HL-60/S4 treated with retinoic acid at 250 ng/mL for 4 days and 3 days (cell line): ENCODE measurements around the gene LAMC3.
"Not testable (repeated sequence)": the region's sequence is repeated elsewhere in the genome, so short reads cannot be mapped to it uniquely, and the experiment has no call there.

Experiments
- in situ Hi-C: fragments of 300-500 bp; cut with MboI; formaldehyde crosslinking; loops from 2 replicates; pipeline ENCODE4 v1.7.0; 2022; ENCODE audit warnings: low sequenced_read_pairs

Gene LAMC3

GRCh38 chr9:131095666-131096268 lies 86.8 kb downstream of the LAMC3 start:
- in situ Hi-C loops: no loop called here

GRCh38 chr9:131096269-131097125 lies 87.5 kb downstream of the LAMC3 start, which contains the start of gene AIF1L:
Gene AIF1L, plus strand, starts transcription at chr9:131096531. Its CDS starts 99 bp downstream, at chr9:131096630.
- in situ Hi-C loops: no loop called here

GRCh38 chr9:131097126-131097947 lies 88.4 kb downstream of the LAMC3 start:
- in situ Hi-C loops: no loop called here

- in situ Hi-C loops: no loop called here
Observed at GRCh38 chr9:131097948-131098278, 88.9 kb downstream of the LAMC3 start.

GRCh38 chr9:131098391-131099101 lies 89.6 kb downstream of the LAMC3 start:
- in situ Hi-C loops: no loop called here

- in situ Hi-C loops: no loop called here
Observed at GRCh38 chr9:131099102-131099606, 90.2 kb downstream of the LAMC3 start.

GRCh38 chr9:131099845-131100244 lies 90.9 kb downstream of the LAMC3 start:
- in situ Hi-C loops: not testable (repeated sequence)

- in situ Hi-C loops: no loop called here
Observed at GRCh38 chr9:131100445-131100844, 91.5 kb downstream of the LAMC3 start.

- in situ Hi-C loops: no loop called here
Observed at GRCh38 chr9:131101207-131101964, 92.4 kb downstream of the LAMC3 start.

- in situ Hi-C loops: no loop called here
Observed at GRCh38 chr9:131103024-131103423, 94.0 kb downstream of the LAMC3 start.

- in situ Hi-C loops: no loop called here
Observed at GRCh38 chr9:131103535-131103934, 94.6 kb downstream of the LAMC3 start.

- in situ Hi-C loops: no loop called here
Observed at GRCh38 chr9:131104016-131104740, 95.2 kb downstream of the LAMC3 start.

- in situ Hi-C loops: no loop called here
Observed at GRCh38 chr9:131105952-131106351, 97.0 kb downstream of the LAMC3 start.

GRCh38 chr9:131107760-131108159 lies 98.8 kb downstream of the LAMC3 start:
- in situ Hi-C loops: no loop called here

GRCh38 chr9:131111186-131111853 lies 102.3 kb downstream of the LAMC3 start:
- in situ Hi-C loops: no loop called here

- in situ Hi-C loops: no loop called here
Observed at GRCh38 chr9:131111854-131112311, 102.9 kb downstream of the LAMC3 start.

- in situ Hi-C loops: no loop called here
Observed at GRCh38 chr9:131112374-131113154, 103.6 kb downstream of the LAMC3 start.

GRCh38 chr9:131113655-131114054 lies 104.7 kb downstream of the LAMC3 start:
- in situ Hi-C loops: no loop called here
